ENCODE measurements around the gene CPVL. TPM values are rescaled to one million over a fixed set of nuclear protein-coding genes. Genes with fewer than 3 reads are reported as not detected.

CPVL gene
- total RNA-seq, 1 donor from 2014 or later, result 0.32 TPM

DNA sequence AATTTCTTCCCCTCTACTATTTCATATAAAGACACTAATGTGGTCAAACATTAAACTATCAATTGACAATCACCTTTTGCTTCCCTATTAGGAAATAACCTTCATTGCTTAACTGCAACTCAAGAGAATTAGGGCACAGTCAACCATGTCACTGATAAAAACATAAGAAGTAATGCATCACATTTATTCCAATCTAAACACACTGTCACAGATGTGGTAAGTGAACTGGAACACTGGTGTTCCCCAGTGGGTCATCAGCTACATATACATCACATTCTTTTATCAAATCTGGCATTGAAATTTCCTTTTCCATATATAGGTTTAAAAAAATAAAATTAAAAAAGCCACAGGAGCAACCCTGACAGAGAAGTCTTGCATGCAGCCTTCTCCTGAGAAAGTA is 191.9 kb downstream of the CPVL start:
- intact Hi-C loops (cut with micrococcal nuclease), result loop anchor here (10.0 kb wide), 2 partner anchors 150 to 610 kb away; partner anchors contain the start of gene PRR15

DNA sequence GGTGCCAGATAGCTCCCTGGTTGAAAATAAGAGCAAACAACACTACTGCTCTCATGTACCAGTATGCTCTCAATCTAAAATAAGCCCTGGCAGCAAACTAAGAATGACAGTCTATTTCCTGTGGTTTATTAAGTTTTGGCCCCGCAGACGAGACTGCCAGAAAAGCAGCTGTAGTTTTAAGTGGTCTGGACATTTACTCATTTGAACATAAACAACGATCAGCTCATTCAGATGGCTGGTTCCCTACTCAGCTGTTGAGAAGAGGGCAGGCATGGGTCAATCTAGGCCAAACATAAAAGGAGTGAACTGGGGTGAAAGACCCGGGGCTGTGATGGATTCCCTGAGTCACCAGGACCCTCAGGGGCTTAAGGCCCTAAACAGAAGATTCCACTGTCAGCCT is 192.7 kb downstream of the CPVL start:
- intact Hi-C loops (cut with micrococcal nuclease), result loop anchor here (10.0 kb wide), 2 partner anchors 151 to 611 kb away; partner anchors contain the start of gene PRR15

Other genes with a start within 250 kb of the CPVL start
- gene TRIL, start 188.2 kb downstream of the CPVL start, total RNA-seq, result not detected in 2 replicates
- gene CHN2, start 48.2 kb upstream of the CPVL start, total RNA-seq, result 1.3 and 3.4 TPM in 2 replicates

Measured in T-helper 2 cell treated with Interferon-gamma antibody and Interleukin-4, amounts not matched to agents 100 ng/mL and 5 ng/mL, for 36 hours (primary cell).